GM23338 (cell line): ENCODE measurements around the gene CD82. TPM values are rescaled to one million over a fixed set of nuclear protein-coding genes. Genes with fewer than 3 reads are reported as not detected.

Experiments
- ATAC-seq: fragments of 200-7000 bp; cut with Tn5 transposase; 3 replicates; pipeline ENCODE4 v1.9.1; 2020
- DNase-seq: peaks from one replicate; pipeline ENCODE4 v3.0.0-alpha.2; 2015; ENCODE audit warnings: low spot score
- H2AFZ ChIP-seq: fragments of 200-600 bp; sonication (generic); 2 replicates; pipeline ENCODE4 v1.8.0; 2016; ENCODE audit warnings: antibody characterized with exemption, mild to moderate bottlenecking, moderate library complexity
- H3F3A ChIP-seq: fragments of 200-600 bp; sonication (generic); replicated peaks from 2 replicates; pipeline ENCODE4 v1.8.0; 2017; ENCODE audit warnings: antibody characterized with exemption, mixed run types, low read depth
- H3K27ac ChIP-seq: fragments of 200-600 bp; sonication (generic); 2 replicates; pipeline ENCODE4 v1.6.1; 2016; ENCODE audit warnings: low read depth
- H3K27me3 ChIP-seq: fragments of 200-600 bp; sonication (generic); 2 replicates; pipeline ENCODE4 v1.8.0; 2016; ENCODE audit warnings: mild to moderate bottlenecking, mixed run types, moderate library complexity; ENCODE audit not compliant: insufficient read depth
- H3K36me3 ChIP-seq: fragments of 200-600 bp; sonication (generic); 2 replicates; pipeline ENCODE4 v1.8.0; 2016; ENCODE audit warnings: mild to moderate bottlenecking; ENCODE audit not compliant: insufficient read depth
- H3K4me1 ChIP-seq: fragments of 200-600 bp; sonication (generic); 2 replicates; pipeline ENCODE4 v1.8.0; 2016; ENCODE audit warnings: mild to moderate bottlenecking, moderate library complexity; ENCODE audit not compliant: insufficient read depth
- H3K4me2 ChIP-seq: fragments of 200-600 bp; sonication (generic); 2 replicates; pipeline ENCODE4 v1.7.1; 2017; ENCODE audit warnings: mixed run types
- H3K4me3 ChIP-seq: fragments of 200-600 bp; sonication (generic); 2 replicates; pipeline ENCODE4 v1.6.1; 2016; ENCODE audit warnings: mixed run types
- H3K79me2 ChIP-seq: fragments of 200-600 bp; sonication (generic); replicated peaks from 2 replicates; pipeline ENCODE4 v1.8.0; 2017; ENCODE audit warnings: mild to moderate bottlenecking; ENCODE audit not compliant: insufficient read depth
- H3K9me2 ChIP-seq: fragments of 200-600 bp; sonication (generic); 2 replicates; pipeline ENCODE4 v1.8.0; 2017; ENCODE audit not compliant: insufficient read depth
- H4K20me1 ChIP-seq: fragments of 200-600 bp; sonication (generic); replicated peaks from 2 replicates; pipeline ENCODE4 v1.8.0; 2017; ENCODE audit warnings: mild to moderate bottlenecking; ENCODE audit not compliant: insufficient read depth
- H3K27ac Mint-ChIP-seq: 2 replicates; pipeline ENCODE4 v1.8.0; 2020; ENCODE audit warnings: inconsistent platforms, mild to moderate bottlenecking, moderate library complexity, mixed read lengths
- H3K27me3 Mint-ChIP-seq: 3 replicates; pipeline ENCODE4 v1.8.0; 2022; ENCODE audit warnings: low read depth, mild to moderate bottlenecking, moderate library complexity, mixed read lengths, inconsistent platforms; ENCODE audit not compliant: insufficient read depth, poor library complexity
- H3K36me3 Mint-ChIP-seq: 3 replicates; pipeline ENCODE4 v1.8.0; 2021; ENCODE audit warnings: low read depth, mild to moderate bottlenecking, inconsistent platforms, moderate library complexity, mixed read lengths
- H3K4me1 Mint-ChIP-seq: 3 replicates; pipeline ENCODE4 v1.8.0; 2020; ENCODE audit warnings: mild to moderate bottlenecking, inconsistent platforms, mixed read lengths
- H3K4me3 Mint-ChIP-seq: 3 replicates; pipeline ENCODE4 v1.8.0; 2021; ENCODE audit warnings: moderate library complexity, mild to moderate bottlenecking, inconsistent platforms, mixed read lengths
- H3K9me3 Mint-ChIP-seq: 3 replicates; pipeline ENCODE4 v1.8.0; 2020; ENCODE audit warnings: moderate library complexity, mild to moderate bottlenecking, inconsistent platforms, mixed read lengths
- CREB1 ChIP-seq: fragments of 250-450 bp; sonication (Bioruptor Pico); IDR thresholded peaks from 2 replicates; pipeline ENCODE4 v1.5.0; 2020; ENCODE audit warnings: low read depth, mild to moderate bottlenecking, moderate library complexity
- CTCF ChIP-seq, 2 experiments: fragments of 200-600 bp in 1 of 2; sonication (generic) in 1 of 2; conservative IDR thresholded peaks; 2 replicates each; pipeline versions ENCODE4 v1.5.1 to v1.6.1; 2016 to 2017; ENCODE audit warnings: antibody characterized with exemption in 2 of 2, low read depth in 2 of 2, mild to moderate bottlenecking in 2 of 2, moderate library complexity in 1 of 2
- EZH2phosphoT487 ChIP-seq: fragments of 200-600 bp; sonication (generic); IDR thresholded peaks from one replicate; pipeline ENCODE4 v1.8.1; 2018; ENCODE audit warnings: antibody characterized with exemption; ENCODE audit not compliant: unreplicated experiment
- JUNB ChIP-seq: IDR thresholded peaks from one replicate; pipeline ENCODE4 v1.6.1; 2016; ENCODE audit warnings: antibody characterized with exemption; ENCODE audit not compliant: unreplicated experiment
- POLR2AphosphoS5 ChIP-seq: IDR thresholded peaks from 2 replicates; pipeline ENCODE4 v1.6.1; 2016; ENCODE audit warnings: antibody characterized with exemption, low read depth
- REST ChIP-seq: IDR thresholded peaks from one replicate; pipeline ENCODE4 v1.6.1; 2018; ENCODE audit warnings: antibody characterized with exemption; ENCODE audit not compliant: unreplicated experiment
- ZNF114 ChIP-seq: fragments of 250-450 bp; sonication (Bioruptor Pico); IDR thresholded peaks from 2 replicates; pipeline ENCODE4 v1.5.0; 2020; ENCODE audit warnings: mild to moderate bottlenecking, moderate library complexity
- ZNF331 ChIP-seq: fragments of 250-450 bp; sonication (Bioruptor Pico); IDR thresholded peaks from 2 replicates; pipeline ENCODE4 v1.5.0; 2020; ENCODE audit warnings: low read depth, mild to moderate bottlenecking, moderate library complexity
- ZNF462 ChIP-seq: fragments of 250-450 bp; sonication (Bioruptor Pico); IDR thresholded peaks from 2 replicates; pipeline ENCODE4 v1.5.0; 2020; ENCODE audit warnings: mild to moderate bottlenecking, moderate library complexity
- polyA plus RNA-seq: library from polyadenylated mRNA; unstranded; fragments of >200 nt; fragmentation: Nextera tagmentation; extraction: Ambion mirVana; gene quantifications from 2 replicates; pipeline ENCODE4 v1.2.1, GENCODE V29; 2016
- total RNA-seq: library from RNA; depleted of rRNA; stranded (reverse); fragments of >200 nt; shearing (Covaris generic); gene quantifications from 2 replicates; pipeline ENCODE4 v1.2.3, GENCODE V29; 2014

Gene CD82
- total and polyA plus RNA-seq, 2 experiments from 2014 or later, result 4.4 to 4.9 TPM

GRCh38 chr11:44623341-44623730 is 57.9 kb downstream of the CD82 start:
- H3K79me2 ChIP-seq, result no peaks in the 10 kb centered on the region
- no peaks in the 10 kb centered on the region for H3K36me3 Mint-ChIP-seq
- no peak overlapping the region for H3K4me2 ChIP-seq
- no peaks in the 10 kb centered on the region for H4K20me1 ChIP-seq
- DNase-seq (no peak), ATAC-seq (no peak)
- H2AFZ ChIP-seq, result no peak overlapping the region
- peaks cover 8% of the 10 kb centered on the region; the same call in 1 of the 2 replicates for H3K4me1 ChIP-seq
- H3K4me3 ChIP-seq, result no peak overlapping the region
- H3K9me3 Mint-ChIP-seq, result peaks cover 5% of the 10 kb centered on the region; the same call in 1 of the 3 replicates
- no peaks in the 10 kb centered on the region for H3F3A ChIP-seq
- H3K27me3 ChIP-seq, result peaks cover 11% of the 10 kb centered on the region; the same call in 1 of the 2 replicates
- H3K27ac Mint-ChIP-seq, result no peak overlapping the region
- H3K9me2 ChIP-seq, result no peaks in the 10 kb centered on the region
- no peak overlapping the region for H3K4me3 Mint-ChIP-seq
- H3K27me3 Mint-ChIP-seq, result peaks cover 35% of the 10 kb centered on the region
- H3K27ac ChIP-seq, result no peak overlapping the region
- no peak for TF ChIP-seq POLR2AphosphoS5
- H3K36me3 ChIP-seq, result no peaks in the 10 kb centered on the region
- peaks cover 19% of the 10 kb centered on the region for H3K4me1 Mint-ChIP-seq

GRCh38 chr11:44623731-44624491 is 58.4 kb downstream of the CD82 start:
- Mint-ChIP-seq H3K9me3 (peaks cover 5% of the 10 kb centered on the region; the same call in 1 of the 3 replicates), H3K27me3 (peaks cover 36% of the 10 kb centered on the region), H3K4me3 (no peak overlapping the region), H3K27ac (no peak overlapping the region), H3K36me3 (no peaks in the 10 kb centered on the region), H3K4me1 (peaks cover 19% of the 10 kb centered on the region)
- Histone ChIP-seq H3K27me3 (peaks cover 11% of the 10 kb centered on the region; the same call in 1 of the 2 replicates), H3K4me1 (peaks cover 8% of the 10 kb centered on the region; the same call in 1 of the 2 replicates), H4K20me1 (no peaks in the 10 kb centered on the region), H3K4me2 (no peak overlapping the region), H3K9me2 (no peaks in the 10 kb centered on the region), H3F3A (no peaks in the 10 kb centered on the region), H3K79me2 (no peaks in the 10 kb centered on the region), H3K36me3 (no peaks in the 10 kb centered on the region), H3K27ac (no peak overlapping the region), H2AFZ (no peak overlapping the region), H3K4me3 (no peak overlapping the region)
- DNase-seq (no peak), ATAC-seq (no peak)
- TF ChIP-seq JUNB, result no peak
- no peak for TF ChIP-seq ZNF462 (CRISPR knock-in tag)
- no peak for TF ChIP-seq REST
- TF ChIP-seq EZH2phosphoT487, result no peak
- TF ChIP-seq CTCF (conservative IDR thresholded peaks at IDR 0.05; ENCODE audit: low read depth in 2 of 2), result no peak
- TF ChIP-seq ZNF331 (CRISPR knock-in tag), result no peak
- TF ChIP-seq ZNF114 (CRISPR knock-in tag), result no peak
- no peak for TF ChIP-seq POLR2AphosphoS5
- TF ChIP-seq CREB1 (CRISPR knock-in tag), result no peak
